Measurements from ENCODE around the gene CHCHD6. TPM values are rescaled to one million over a fixed set of nuclear protein-coding genes. Genes with fewer than 3 reads are reported as not detected.

Gene CHCHD6
- total RNA-seq, 1 experiment from 2014 or later = 33.0 TPM

DNA sequence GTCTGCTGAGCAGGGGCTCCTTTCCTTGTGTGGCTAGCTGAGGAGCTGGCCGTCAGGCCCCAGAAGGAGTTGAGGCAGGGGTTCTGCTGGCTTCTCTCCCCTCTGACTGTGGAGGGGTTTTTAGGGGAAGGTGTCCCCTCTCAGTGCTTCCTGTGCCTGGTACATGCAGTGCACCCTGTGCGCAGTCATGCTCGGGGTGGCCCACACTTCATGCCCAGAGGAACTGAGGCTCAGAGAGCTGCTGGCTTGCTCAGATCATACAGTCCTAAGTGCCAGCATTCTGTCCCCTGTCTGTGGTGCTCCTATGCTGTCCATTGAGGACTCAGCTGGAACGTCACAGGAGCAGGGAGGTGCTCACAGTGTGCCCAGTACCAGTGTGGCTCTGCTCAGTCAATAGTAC is 211.0 kb downstream of the CHCHD6 start:
- POLR2A ChIA-PET (ENCODE audit: unreplicated experiment) = no interaction called here
- CTCF ChIA-PET = interaction anchor here (0.6 kb wide), 1 partner anchor 177 kb away, joined by 3 read pairs; no protein-coding TSS in a partner anchor
- Histone ChIP-seq H3K9me3 (ENCODE audit: low read length) (no peaks in the 10 kb centered on the region), H3K9ac (ENCODE audit: low read length) (no peak overlapping the region), H3K4me1 (ENCODE audit: insufficient read depth, low read length) (peaks cover 35% of the 10 kb centered on the region), H3K4me2 (ENCODE audit: low read length) (no peak overlapping the region), H3K36me3 (ENCODE audit: low read depth, low read length) (no peaks in the 10 kb centered on the region), H3K27me3 (ENCODE audit: low read length) (no peaks in the 10 kb centered on the region), H3K27ac (ENCODE audit: low read length) (no peak overlapping the region), H3K4me3 (ENCODE audit: low read length) (no peak overlapping the region), H3K9me2 (replicated peaks; ENCODE audit: low read length) (no peaks in the 10 kb centered on the region), H3F3A (ENCODE audit: low read length, unreplicated experiment) (no peaks in the 10 kb centered on the region), H3K79me2 (ENCODE audit: low read length) (no peaks in the 10 kb centered on the region), H2AFZ (ENCODE audit: low read length) (no peak overlapping the region), H4K20me1 (ENCODE audit: low read length) (no peaks in the 10 kb centered on the region)
- ATAC-seq = no peak
- DNase-seq = no peak
- TF ChIP-seq EZH2 (IDR thresholded peaks at IDR 0.05; ENCODE audit: low read length, unreplicated experiment) (no peak), EZH2phosphoT487 (IDR thresholded peaks at IDR 0.05; ENCODE audit: borderline replicate concordance, low read length) (no peak)
- TF ChIP-seq, protein P1, sequence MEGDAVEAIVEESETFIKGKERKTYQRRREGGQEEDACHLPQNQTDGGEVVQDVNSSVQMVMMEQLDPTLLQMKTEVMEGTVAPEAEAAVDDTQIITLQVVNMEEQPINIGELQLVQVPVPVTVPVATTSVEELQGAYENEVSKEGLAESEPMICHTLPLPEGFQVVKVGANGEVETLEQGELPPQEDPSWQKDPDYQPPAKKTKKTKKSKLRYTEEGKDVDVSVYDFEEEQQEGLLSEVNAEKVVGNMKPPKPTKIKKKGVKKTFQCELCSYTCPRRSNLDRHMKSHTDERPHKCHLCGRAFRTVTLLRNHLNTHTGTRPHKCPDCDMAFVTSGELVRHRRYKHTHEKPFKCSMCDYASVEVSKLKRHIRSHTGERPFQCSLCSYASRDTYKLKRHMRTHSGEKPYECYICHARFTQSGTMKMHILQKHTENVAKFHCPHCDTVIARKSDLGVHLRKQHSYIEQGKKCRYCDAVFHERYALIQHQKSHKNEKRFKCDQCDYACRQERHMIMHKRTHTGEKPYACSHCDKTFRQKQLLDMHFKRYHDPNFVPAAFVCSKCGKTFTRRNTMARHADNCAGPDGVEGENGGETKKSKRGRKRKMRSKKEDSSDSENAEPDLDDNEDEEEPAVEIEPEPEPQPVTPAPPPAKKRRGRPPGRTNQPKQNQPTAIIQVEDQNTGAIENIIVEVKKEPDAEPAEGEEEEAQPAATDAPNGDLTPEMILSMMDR (conservative IDR thresholded peaks at IDR 0.05; ENCODE audit: low read depth, low read length) = no peak
- no TSS peak for BruUV-seq (replicated peaks)
- intact Hi-C loops (cut with micrococcal nuclease) = no loop called here

DNA sequence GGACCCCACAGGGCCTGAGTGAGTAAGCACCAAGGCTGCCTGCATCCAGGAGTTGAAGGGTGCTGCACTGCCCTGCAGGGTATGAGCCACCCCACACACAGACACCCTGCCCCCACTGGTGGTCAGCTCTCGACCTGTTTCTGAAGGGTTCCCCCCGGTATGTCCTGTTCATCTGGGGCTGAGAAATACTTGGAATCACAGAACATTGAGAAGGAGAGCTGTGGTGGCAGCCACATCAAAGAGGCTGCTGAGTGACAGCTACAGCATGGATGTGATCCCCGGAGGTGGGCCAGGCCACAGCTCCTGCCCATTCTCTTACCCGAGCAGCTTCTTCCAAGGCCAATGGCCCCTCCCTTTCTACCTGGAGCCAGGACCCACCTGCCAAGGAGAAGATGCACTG is 212.5 kb downstream of the CHCHD6 start:
- ATAC-seq = no peak
- intact Hi-C loops (cut with micrococcal nuclease) = no loop called here

DNA sequence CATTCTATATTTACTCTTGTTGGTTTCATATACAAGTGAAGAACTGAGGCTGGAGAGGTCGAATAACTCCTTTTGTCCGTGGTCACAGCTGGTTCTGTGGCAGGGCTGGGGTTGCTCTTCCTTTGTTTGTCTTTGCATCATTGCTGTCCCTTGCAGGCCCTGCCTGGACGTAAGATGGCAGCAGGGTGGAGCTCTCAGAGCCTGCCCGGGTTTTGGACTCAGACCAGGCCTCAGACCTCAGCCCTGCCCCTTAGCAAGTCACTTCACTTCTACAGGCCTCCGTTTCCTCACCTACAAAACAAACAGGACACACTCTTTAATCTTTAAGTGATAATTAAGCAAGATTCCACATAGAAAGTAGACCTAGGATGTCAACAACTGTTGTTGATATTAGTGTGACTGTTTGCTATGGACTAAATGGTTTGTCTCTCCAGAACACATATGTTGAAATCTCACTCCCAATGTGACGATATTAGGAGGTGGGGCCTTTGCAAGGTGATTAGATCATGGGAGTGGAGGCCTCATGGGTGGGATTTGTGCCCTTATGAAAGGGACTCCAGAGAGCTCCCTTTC is 213.3 kb downstream of the CHCHD6 start:
- DNase-seq (no peak), ATAC-seq (no peak)
- intact Hi-C loops (cut with micrococcal nuclease) = no loop called here
- Histone ChIP-seq H3K4me1 (ENCODE audit: insufficient read depth, low read length) (peaks cover 16% of the 10 kb centered on the region), H3K9ac (ENCODE audit: low read length) (no peak overlapping the region), H3K9me3 (ENCODE audit: low read length) (no peaks in the 10 kb centered on the region), H3K4me3 (ENCODE audit: low read length) (no peak overlapping the region), H3K4me2 (ENCODE audit: low read length) (no peak overlapping the region), H3K9me2 (replicated peaks; ENCODE audit: low read length) (no peaks in the 10 kb centered on the region), H3K79me2 (ENCODE audit: low read length) (no peaks in the 10 kb centered on the region), H3K36me3 (ENCODE audit: low read depth, low read length) (no peaks in the 10 kb centered on the region), H2AFZ (ENCODE audit: low read length) (no peak overlapping the region), H3F3A (ENCODE audit: low read length, unreplicated experiment) (no peaks in the 10 kb centered on the region), H3K27ac (ENCODE audit: low read length) (no peak overlapping the region), H3K27me3 (ENCODE audit: low read length) (no peaks in the 10 kb centered on the region), H4K20me1 (ENCODE audit: low read length) (no peaks in the 10 kb centered on the region)
- TF ChIP-seq EZH2phosphoT487 (IDR thresholded peaks at IDR 0.05; ENCODE audit: borderline replicate concordance, low read length) (no peak), EZH2 (IDR thresholded peaks at IDR 0.05; ENCODE audit: low read length, unreplicated experiment) (no peak)
- TF ChIP-seq, protein P1 (conservative IDR thresholded peaks at IDR 0.05; ENCODE audit: low read depth, low read length) = no peak
- ChIA-PET POLR2A (ENCODE audit: unreplicated experiment) (no interaction called here), CTCF (no interaction called here)
- no TSS peak for BruUV-seq (replicated peaks)

More for the DNA sequence above, 212.5 kb downstream of the CHCHD6 start:
- Histone ChIP-seq H3K4me2 (ENCODE audit: low read length) (no peak overlapping the region), H3K27ac (ENCODE audit: low read length) (no peak overlapping the region), H4K20me1 (ENCODE audit: low read length) (no peaks in the 10 kb centered on the region), H3K36me3 (ENCODE audit: low read depth, low read length) (no peaks in the 10 kb centered on the region), H3K4me3 (ENCODE audit: low read length) (no peak overlapping the region), H3K27me3 (ENCODE audit: low read length) (no peaks in the 10 kb centered on the region), H2AFZ (ENCODE audit: low read length) (no peak overlapping the region), H3K9ac (ENCODE audit: low read length) (no peak overlapping the region), H3F3A (ENCODE audit: low read length, unreplicated experiment) (no peaks in the 10 kb centered on the region), H3K79me2 (ENCODE audit: low read length) (no peaks in the 10 kb centered on the region), H3K9me3 (ENCODE audit: low read length) (no peaks in the 10 kb centered on the region), H3K9me2 (replicated peaks; ENCODE audit: low read length) (no peaks in the 10 kb centered on the region), H3K4me1 (ENCODE audit: insufficient read depth, low read length) (peaks cover 24% of the 10 kb centered on the region)
- no TSS peak for BruUV-seq (replicated peaks)
- DNase-seq = no peak
- CTCF ChIA-PET = no interaction called here
- POLR2A ChIA-PET (ENCODE audit: unreplicated experiment) = no interaction called here
- TF ChIP-seq, protein P1 (conservative IDR thresholded peaks at IDR 0.05; ENCODE audit: low read depth, low read length) = no peak
- no peak for TF ChIP-seq EZH2phosphoT487 (IDR thresholded peaks at IDR 0.05; ENCODE audit: borderline replicate concordance, low read length)
- no peak for TF ChIP-seq EZH2 (IDR thresholded peaks at IDR 0.05; ENCODE audit: low read length, unreplicated experiment)

Measured in PC-3 (cell line).